Measurements from ENCODE around the gene ANKRD22. TPM values are rescaled to one million over a fixed set of nuclear protein-coding genes. Genes with fewer than 3 reads are reported as not detected.

ANKRD22 gene
- total RNA-seq, 1 donor from 2014 or later = not detected

GRCh38 chr10:88805361-88805760 lies 46.3 kb downstream of the ANKRD22 start:
- Mint-ChIP-seq H3K27ac (ENCODE audit: unreplicated experiment) (no peak overlapping the region), H3K4me1 (ENCODE audit: low read depth) (peaks cover 2% of the 10 kb centered on the region), H3K9me3 (ENCODE audit: low read depth) (no peaks in the 10 kb centered on the region), H3K27me3 (ENCODE audit: low read depth) (no peaks in the 10 kb centered on the region), H3K36me3 (ENCODE audit: low read depth) (no peaks in the 10 kb centered on the region), H3K4me3 (ENCODE audit: unreplicated experiment) (no peak overlapping the region)
- DNase-seq (ENCODE audit: low spot score) = no peak
- TF ChIP-seq, protein P1, sequence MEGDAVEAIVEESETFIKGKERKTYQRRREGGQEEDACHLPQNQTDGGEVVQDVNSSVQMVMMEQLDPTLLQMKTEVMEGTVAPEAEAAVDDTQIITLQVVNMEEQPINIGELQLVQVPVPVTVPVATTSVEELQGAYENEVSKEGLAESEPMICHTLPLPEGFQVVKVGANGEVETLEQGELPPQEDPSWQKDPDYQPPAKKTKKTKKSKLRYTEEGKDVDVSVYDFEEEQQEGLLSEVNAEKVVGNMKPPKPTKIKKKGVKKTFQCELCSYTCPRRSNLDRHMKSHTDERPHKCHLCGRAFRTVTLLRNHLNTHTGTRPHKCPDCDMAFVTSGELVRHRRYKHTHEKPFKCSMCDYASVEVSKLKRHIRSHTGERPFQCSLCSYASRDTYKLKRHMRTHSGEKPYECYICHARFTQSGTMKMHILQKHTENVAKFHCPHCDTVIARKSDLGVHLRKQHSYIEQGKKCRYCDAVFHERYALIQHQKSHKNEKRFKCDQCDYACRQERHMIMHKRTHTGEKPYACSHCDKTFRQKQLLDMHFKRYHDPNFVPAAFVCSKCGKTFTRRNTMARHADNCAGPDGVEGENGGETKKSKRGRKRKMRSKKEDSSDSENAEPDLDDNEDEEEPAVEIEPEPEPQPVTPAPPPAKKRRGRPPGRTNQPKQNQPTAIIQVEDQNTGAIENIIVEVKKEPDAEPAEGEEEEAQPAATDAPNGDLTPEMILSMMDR (IDR thresholded peaks at IDR 0.05) = no peak

DNA sequence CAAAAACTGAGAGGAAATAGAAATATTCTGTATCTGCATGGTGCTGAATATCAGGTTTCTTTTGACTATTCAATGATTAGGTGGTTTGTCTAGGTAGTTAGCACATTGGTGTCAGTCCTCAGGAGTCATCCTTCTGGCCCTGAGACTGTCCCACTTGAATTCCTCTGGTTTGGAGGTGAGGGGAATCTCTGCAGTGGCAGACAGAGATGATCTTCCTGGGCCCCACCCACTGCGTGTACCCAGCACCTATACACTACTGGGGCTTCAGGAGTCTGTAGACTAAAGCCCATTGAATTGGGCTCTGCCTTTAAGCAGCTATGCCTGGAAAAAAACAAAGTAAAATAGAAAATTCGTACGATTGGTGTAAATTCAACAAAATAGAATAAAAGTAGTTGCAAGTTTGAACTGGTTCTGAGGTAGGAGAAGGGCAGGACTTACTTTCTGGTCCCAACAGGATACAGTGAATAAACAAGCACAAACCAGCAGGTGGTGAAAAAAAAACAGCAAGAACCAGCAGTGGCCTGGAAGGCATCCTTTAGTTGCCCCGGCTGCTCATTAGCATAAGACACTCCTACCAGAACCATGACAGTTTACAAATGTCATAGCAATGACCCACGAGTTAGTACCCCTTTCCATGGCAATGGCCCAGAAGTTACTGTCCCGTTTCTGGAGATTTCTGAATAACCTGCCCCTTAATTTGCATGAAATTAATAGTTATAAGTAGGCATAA lies 47.4 kb downstream of the ANKRD22 start:
- Mint-ChIP-seq H3K27me3 (ENCODE audit: low read depth) (no peaks in the 10 kb centered on the region), H3K27ac (ENCODE audit: unreplicated experiment) (no peak overlapping the region), H3K36me3 (ENCODE audit: low read depth) (no peaks in the 10 kb centered on the region), H3K9me3 (ENCODE audit: low read depth) (no peaks in the 10 kb centered on the region), H3K4me1 (ENCODE audit: low read depth) (peaks cover 2% of the 10 kb centered on the region), H3K4me3 (ENCODE audit: unreplicated experiment) (no peak overlapping the region)
- no peak for DNase-seq (ENCODE audit: low spot score)
- TF ChIP-seq, protein P1 (IDR thresholded peaks at IDR 0.05) = no peak

- Mint-ChIP-seq H3K4me3 (ENCODE audit: unreplicated experiment) (no peak overlapping the region), H3K9me3 (ENCODE audit: low read depth) (no peaks in the 10 kb centered on the region), H3K27me3 (ENCODE audit: low read depth) (no peaks in the 10 kb centered on the region), H3K27ac (ENCODE audit: unreplicated experiment) (no peak overlapping the region), H3K4me1 (ENCODE audit: low read depth) (peaks cover 2% of the 10 kb centered on the region), H3K36me3 (ENCODE audit: low read depth) (no peaks in the 10 kb centered on the region)
- TF ChIP-seq, protein P1 (IDR thresholded peaks at IDR 0.05) = no peak
- no peak for DNase-seq (ENCODE audit: low spot score)
These were observed 48.0 kb downstream of the ANKRD22 start for GRCh38 chr10:88803641-88804040.

- no peaks in the 10 kb centered on the region for H3K36me3 Mint-ChIP-seq (ENCODE audit: low read depth)
- no peak for DNase-seq (ENCODE audit: low spot score)
- no peak within 1 kb of the TSS for H3K4me3 Mint-ChIP-seq (ENCODE audit: unreplicated experiment)
- no peak within 1 kb of the TSS for H3K27ac Mint-ChIP-seq (ENCODE audit: unreplicated experiment)
- TF ChIP-seq, protein P1 (IDR thresholded peaks at IDR 0.05) = no peak
- peaks cover 3% of the 10 kb centered on the region for H3K27me3 Mint-ChIP-seq (ENCODE audit: low read depth)
- H3K4me1 Mint-ChIP-seq (ENCODE audit: low read depth) = peaks cover 2% of the 10 kb centered on the region
- no peaks in the 10 kb centered on the region for H3K9me3 Mint-ChIP-seq (ENCODE audit: low read depth)
These were observed 48.9 kb downstream of the ANKRD22 start, which contains the start of gene LIPM for GRCh38 chr10:88802523-88803285. TSS of gene LIPM (plus strand) at chr10:88802730. CDS start at chr10:88802897, 167 bp downstream.

All from chondrocyte (in vitro differentiated cells).